Measurements from ENCODE around the gene CDHR3. TPM values are rescaled to one million over a fixed set of nuclear protein-coding genes. Genes with fewer than 3 reads are reported as not detected.
A peak's percentile ranks its signal among the peaks of the same experiment; 100 is the strongest.

Gene CDHR3
- total RNA-seq, 2 experiments from 2014 or later: 0.42 to 2.8 TPM

- Histone ChIP-seq H4K20me1 (ENCODE audit: insufficient read depth, low read length) (no peaks in the 10 kb centered on the region), H3K27ac (ENCODE audit: low read depth, low read length, poor library complexity, severe bottlenecking) (no peak overlapping the region), H3K4me3 (ENCODE audit: low read depth, low read length, poor library complexity, severe bottlenecking) (no peak overlapping the region), H3K4me2 (ENCODE audit: low read length) (no peak overlapping the region), H3K9me2 (ENCODE audit: insufficient read depth, low read length) (no peaks in the 10 kb centered on the region), H3K4me1 (ENCODE audit: insufficient read depth, low read length, poor library complexity, severe bottlenecking) (peaks cover 9% of the 10 kb centered on the region), H3K79me2 (ENCODE audit: insufficient read depth, low read depth, low read length) (no peaks in the 10 kb centered on the region), H3K36me3 (ENCODE audit: insufficient read depth, low read length) (no peaks in the 10 kb centered on the region), H3K9me3 (ENCODE audit: low read length) (no peaks in the 10 kb centered on the region), H2AFZ (ENCODE audit: low read length) (no peak overlapping the region)
- intact Hi-C loops (cut with micrococcal nuclease; ENCODE audit: unreplicated experiment): loop anchor here (10.0 kb wide), 2 partner anchors 355 to 425 kb away; no protein-coding TSS in a partner anchor
- TF ChIP-seq EZH2phosphoT487 (IDR thresholded peaks at IDR 0.05; ENCODE audit: borderline replicate concordance, low read depth, low read length) (no peak), CTCF (conservative IDR thresholded peaks at IDR 0.05; ENCODE audit: low read length) (no peak)
- DNase-seq (ENCODE audit: low spot score): no peak
- ChIA-PET POLR2A (no interaction called here), CTCF (ENCODE audit: unreplicated experiment) (interaction anchor here (0.5 kb wide), 1 partner anchor 200 kb away, joined by 6 read pairs; no protein-coding TSS in a partner anchor)
- BruUV-seq (replicated peaks): no TSS peak
Measured at GRCh38 chr7:106039486-106040060, 76.5 kb downstream of the CDHR3 start.

GRCh38 chr7:106041140-106041717 is 78.2 kb downstream of the CDHR3 start:
- Histone ChIP-seq H3K36me3 (ENCODE audit: insufficient read depth, low read length) (no peaks in the 10 kb centered on the region), H3K27ac (ENCODE audit: low read depth, low read length, poor library complexity, severe bottlenecking) (no peak overlapping the region), H3K4me1 (ENCODE audit: insufficient read depth, low read length, poor library complexity, severe bottlenecking) (peaks cover 9% of the 10 kb centered on the region), H4K20me1 (ENCODE audit: insufficient read depth, low read length) (no peaks in the 10 kb centered on the region), H3K9me2 (ENCODE audit: insufficient read depth, low read length) (no peaks in the 10 kb centered on the region), H3K79me2 (ENCODE audit: insufficient read depth, low read depth, low read length) (no peaks in the 10 kb centered on the region), H3K4me2 (ENCODE audit: low read length) (no peak overlapping the region), H3K4me3 (ENCODE audit: low read depth, low read length, poor library complexity, severe bottlenecking) (no peak overlapping the region), H3K9me3 (ENCODE audit: low read length) (no peaks in the 10 kb centered on the region), H2AFZ (ENCODE audit: low read length) (no peak overlapping the region)
- DNase-seq (ENCODE audit: low spot score): peak; percentile 72
- intact Hi-C loops (cut with micrococcal nuclease; ENCODE audit: unreplicated experiment): loop anchor here (10.0 kb wide), 2 partner anchors 356 to 424 kb away; no protein-coding TSS in a partner anchor
- TF ChIP-seq EZH2phosphoT487 (IDR thresholded peaks at IDR 0.05; ENCODE audit: borderline replicate concordance, low read depth, low read length): no peak
- TF ChIP-seq CTCF (conservative IDR thresholded peaks at IDR 0.05; ENCODE audit: low read length): peak; percentile 86
- POLR2A ChIA-PET: interaction anchor here (0.6 kb wide), 1 partner anchor 14 kb away, joined by 3 read pairs; no protein-coding TSS in a partner anchor
- CTCF ChIA-PET (ENCODE audit: unreplicated experiment): no interaction called here
- no TSS peak for BruUV-seq (replicated peaks)

GRCh38 chr7:106042196-106042611 is 79.1 kb downstream of the CDHR3 start:
- no peaks in the 10 kb centered on the region for H3K36me3 ChIP-seq (ENCODE audit: insufficient read depth, low read length)
- H3K27ac ChIP-seq (ENCODE audit: low read depth, low read length, poor library complexity, severe bottlenecking): no peak overlapping the region
- no TSS peak for BruUV-seq (replicated peaks)
- peak overlapping the region; percentile 94 for H2AFZ ChIP-seq (ENCODE audit: low read length)
- ChIA-PET CTCF (ENCODE audit: unreplicated experiment) (interaction anchor here (0.7 to 2.1 kb wide), 4 partner anchors 27 to 385 kb away, joined by 3 to 9 read pairs (median 6); no protein-coding TSS in a partner anchor), POLR2A (interaction anchor here (0.6 to 1.0 kb wide), 5 partner anchors 22 to 432 kb away, joined by 3 to 5 read pairs (median 4); no protein-coding TSS in a partner anchor)
- peak overlapping the region; percentile 46; the same call in 1 of the 2 replicates for H3K4me2 ChIP-seq (ENCODE audit: low read length)
- no peaks in the 10 kb centered on the region for H4K20me1 ChIP-seq (ENCODE audit: insufficient read depth, low read length)
- no peaks in the 10 kb centered on the region for H3K9me2 ChIP-seq (ENCODE audit: insufficient read depth, low read length)
- DNase-seq (ENCODE audit: low spot score): no peak
- H3K9me3 ChIP-seq (ENCODE audit: low read length): no peaks in the 10 kb centered on the region
- no peak overlapping the region for H3K4me3 ChIP-seq (ENCODE audit: low read depth, low read length, poor library complexity, severe bottlenecking)
- no peaks in the 10 kb centered on the region for H3K79me2 ChIP-seq (ENCODE audit: insufficient read depth, low read depth, low read length)
- peaks cover 9% of the 10 kb centered on the region for H3K4me1 ChIP-seq (ENCODE audit: insufficient read depth, low read length, poor library complexity, severe bottlenecking)
- intact Hi-C loops (cut with micrococcal nuclease; ENCODE audit: unreplicated experiment): loop anchor here (1.0 to 10.0 kb wide), 3 partner anchors 108 to 423 kb away; no protein-coding TSS in a partner anchor
- no peak for TF ChIP-seq CTCF (conservative IDR thresholded peaks at IDR 0.05; ENCODE audit: low read length)
- no peak for TF ChIP-seq EZH2phosphoT487 (IDR thresholded peaks at IDR 0.05; ENCODE audit: borderline replicate concordance, low read depth, low read length)

Measured in OCI-LY7 (cell line).